Measurements from ENCODE around the gene CMTR1.
A peak's percentile ranks its signal among the peaks of the same experiment; 100 is the strongest.

Gene CMTR1

GRCh38 chr6:37512400-37513011, 79.5 kb downstream of the CMTR1 start:
- DNase-seq (ENCODE audit: low read depth in 2 of 2), result no peak

- no peak for DNase-seq (ENCODE audit: low read depth in 2 of 2)
Measured at GRCh38 chr6:37513155-37513554, 80.1 kb downstream of the CMTR1 start.

- DNase-seq (ENCODE audit: low read depth in 2 of 2), result no peak
Measured at GRCh38 chr6:37513576-37513975, 80.6 kb downstream of the CMTR1 start.

- peak in 1 of 2 donors; percentile 43 for DNase-seq (ENCODE audit: low read depth in 2 of 2)
Measured at GRCh38 chr6:37514321-37514771, 81.3 kb downstream of the CMTR1 start.

- DNase-seq (ENCODE audit: low read depth in 2 of 2), result no peak
Measured at GRCh38 chr6:37514837-37515236, 81.8 kb downstream of the CMTR1 start.

- DNase-seq (ENCODE audit: low read depth in 2 of 2), result no peak
Measured at GRCh38 chr6:37515712-37516075, 82.7 kb downstream of the CMTR1 start.

GRCh38 chr6:37516076-37516919, 83.3 kb downstream of the CMTR1 start:
- DNase-seq (ENCODE audit: low read depth in 2 of 2), result peak; percentile 73 to 80

GRCh38 chr6:37516920-37517405, 83.9 kb downstream of the CMTR1 start:
- no peak for DNase-seq (ENCODE audit: low read depth in 2 of 2)

- peak in 1 of 2 donors; percentile 66 for DNase-seq (ENCODE audit: low read depth in 2 of 2)
Measured at GRCh38 chr6:37517411-37517812, 84.4 kb downstream of the CMTR1 start.

GRCh38 chr6:37518116-37518515, 85.1 kb downstream of the CMTR1 start:
- no peak for DNase-seq (ENCODE audit: low read depth in 2 of 2)

- no peak for DNase-seq (ENCODE audit: low read depth in 2 of 2)
Measured at GRCh38 chr6:37519461-37519860, 86.4 kb downstream of the CMTR1 start.

- no peak for DNase-seq (ENCODE audit: low read depth in 2 of 2)
Measured at GRCh38 chr6:37520926-37521325, 87.9 kb downstream of the CMTR1 start.

GRCh38 chr6:37521674-37522073, 88.7 kb downstream of the CMTR1 start:
- no peak for DNase-seq (ENCODE audit: low read depth in 2 of 2)

GRCh38 chr6:37522836-37523235, 89.8 kb downstream of the CMTR1 start:
- DNase-seq (ENCODE audit: low read depth in 2 of 2), result no peak

GRCh38 chr6:37523412-37523811, 90.4 kb downstream of the CMTR1 start:
- DNase-seq (ENCODE audit: low read depth in 2 of 2), result no peak

- DNase-seq (ENCODE audit: low read depth in 2 of 2), result no peak
Measured at GRCh38 chr6:37524025-37524969, 91.3 kb downstream of the CMTR1 start.

GRCh38 chr6:37524970-37525318, 91.9 kb downstream of the CMTR1 start:
- no peak for DNase-seq (ENCODE audit: low read depth in 2 of 2)

GRCh38 chr6:37525460-37526357, 92.7 kb downstream of the CMTR1 start:
- DNase-seq (ENCODE audit: low read depth in 2 of 2), result no peak

GRCh38 chr6:37528541-37528940, 95.5 kb downstream of the CMTR1 start:
- DNase-seq (ENCODE audit: low read depth in 2 of 2), result no peak

GRCh38 chr6:37530297-37530696, 97.3 kb downstream of the CMTR1 start:
- no peak for DNase-seq (ENCODE audit: low read depth in 2 of 2)

GRCh38 chr6:37531026-37531425, 98.0 kb downstream of the CMTR1 start:
- no peak for DNase-seq (ENCODE audit: low read depth in 2 of 2)

Data from activated CD4-positive, alpha-beta T cell treated with anti-CD3 and anti-CD28 coated beads for 24 hours (primary cell).